Amygdala (tissue), 56 donors: Measurements from ENCODE around the gene MAP3K14.
"Not testable (repeated sequence)": the region's sequence is repeated elsewhere in the genome, so short reads cannot be mapped to it uniquely, and the experiment has no call there.

Experiments
- DNase-seq, 56 donors: peaks; one replicate each; lab custom pipeline; 2025; lab: John Stamatoyannopoulos, UW

The MAP3K14 gene

DNA sequence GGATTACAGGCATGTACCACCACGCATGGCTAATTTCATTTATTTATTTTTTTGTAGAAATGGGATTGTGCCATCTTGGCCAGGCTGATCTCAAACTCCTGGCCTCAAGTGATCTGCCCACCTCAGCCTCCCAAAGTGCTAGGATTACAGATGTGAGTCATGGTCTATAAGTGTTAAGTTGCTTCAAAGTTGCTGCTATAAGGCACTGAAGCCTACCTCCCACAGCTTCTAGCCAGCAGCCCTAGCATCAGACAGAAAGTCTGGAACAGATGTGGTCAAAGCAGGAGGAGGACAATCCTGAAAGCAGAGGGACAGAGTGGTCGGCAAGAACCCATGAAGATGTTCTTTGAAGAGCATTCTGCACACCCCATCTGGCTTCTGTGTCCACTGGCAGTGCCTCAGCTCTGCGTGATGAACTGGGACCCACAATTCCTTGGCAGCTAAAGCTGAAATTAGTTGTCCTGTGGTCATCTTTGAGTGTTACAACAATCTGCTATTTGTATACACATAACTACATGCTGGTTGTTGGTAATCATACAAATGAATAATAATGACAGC lies 11.2 kb downstream of the MAP3K14 start:
- no peak for DNase-seq

DNA sequence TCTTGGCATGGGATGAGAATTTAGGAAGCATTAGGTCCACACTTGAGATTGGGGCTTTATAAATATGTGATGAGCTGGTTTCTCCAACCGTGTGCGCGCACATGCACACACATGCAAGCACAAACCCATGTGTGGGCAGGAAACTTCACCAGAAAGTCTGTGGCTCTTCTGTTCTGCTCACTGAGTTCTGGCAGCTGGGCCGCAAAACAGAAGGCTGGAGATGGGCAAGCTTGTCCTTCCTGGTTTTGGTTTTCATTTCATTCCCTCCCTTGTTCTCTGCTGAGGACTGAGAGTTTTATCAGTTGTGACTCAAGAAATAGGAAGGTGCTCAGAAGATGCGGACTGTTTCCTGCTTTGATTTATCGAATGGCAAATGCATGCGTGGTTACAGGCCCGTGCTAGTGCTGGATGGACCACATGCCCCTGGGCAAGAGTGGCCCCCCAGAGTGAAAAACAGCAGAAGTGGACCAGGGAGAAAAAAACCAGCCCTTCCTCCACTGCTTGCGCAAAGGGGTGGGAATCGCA lies 14.1 kb downstream of the MAP3K14 start:
- peak in 8 of 56 donors; percentile 16 to 51 (median 30) for DNase-seq

DNA sequence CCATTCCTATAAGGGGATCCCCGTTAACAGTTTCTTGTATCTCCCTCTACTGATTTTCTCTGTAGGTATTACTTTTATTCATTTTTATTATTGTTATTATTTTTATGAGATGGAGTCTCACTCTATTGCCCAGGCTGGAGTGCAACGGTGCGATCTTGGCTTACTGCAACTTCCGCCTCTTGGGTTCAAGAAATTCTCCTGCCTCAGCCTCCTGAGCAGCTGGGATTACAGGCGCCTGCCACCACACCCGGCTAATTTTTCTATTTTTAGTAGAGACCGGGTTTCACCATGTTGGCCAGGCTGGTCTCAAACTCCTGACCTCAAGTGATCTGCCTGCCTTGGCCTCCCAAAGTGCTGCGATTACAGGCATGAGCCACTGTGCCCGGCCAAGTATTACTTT lies 14.6 kb downstream of the MAP3K14 start:
- not testable (repeated sequence) for DNase-seq

DNA sequence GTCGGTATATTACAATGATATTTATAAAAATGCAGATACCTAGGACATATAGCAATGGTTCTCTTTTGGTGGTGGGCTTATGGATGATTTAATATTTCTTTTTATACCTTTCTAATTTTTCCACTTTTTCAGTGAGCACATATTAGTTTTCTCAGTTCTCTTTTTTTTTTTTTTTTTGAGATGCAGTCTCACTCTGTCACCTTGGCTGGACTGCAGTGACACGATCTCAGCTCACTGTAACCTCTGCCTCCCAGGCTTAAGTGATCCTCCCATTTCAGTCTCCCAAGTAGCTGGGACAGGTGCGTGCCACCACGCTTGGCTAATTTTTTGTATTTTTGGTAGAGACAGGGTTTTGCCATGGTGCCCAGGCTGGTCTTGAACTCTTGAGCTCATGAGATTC lies 15.1 kb downstream of the MAP3K14 start:
- DNase-seq: no peak

DNA sequence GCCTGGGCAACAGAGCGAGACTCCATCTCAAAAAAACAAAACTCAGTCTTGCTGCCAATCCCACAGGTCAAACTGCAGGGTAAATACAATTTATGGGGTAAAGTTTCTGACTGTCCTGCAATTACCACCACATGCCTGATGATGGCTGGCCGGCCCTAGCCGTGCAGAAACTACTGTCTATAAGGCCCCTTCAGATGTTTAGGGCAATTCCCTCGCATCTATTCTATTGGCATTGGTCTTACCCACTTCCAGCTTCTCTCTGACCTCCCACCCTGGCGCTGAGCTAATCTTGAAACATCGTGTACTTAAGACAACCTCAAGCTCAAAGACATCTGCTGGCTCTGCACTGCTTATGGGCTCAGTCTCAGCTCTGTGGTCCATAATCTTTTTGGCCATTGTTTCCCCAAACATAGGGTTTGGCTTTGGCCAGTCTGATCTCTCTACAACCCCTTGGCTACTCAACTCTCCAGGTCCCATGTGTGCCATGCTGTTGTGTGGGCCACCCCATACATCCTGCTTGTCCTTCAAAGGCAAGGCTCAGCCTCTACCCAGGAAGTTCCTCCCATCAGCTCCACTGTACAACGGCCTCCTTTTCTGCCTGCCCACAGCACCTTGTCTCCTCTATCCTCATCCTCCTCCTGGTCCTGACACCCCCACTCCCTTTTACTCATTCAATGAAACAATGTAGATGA lies 16.6 kb downstream of the MAP3K14 start:
- no peak for DNase-seq

DNA sequence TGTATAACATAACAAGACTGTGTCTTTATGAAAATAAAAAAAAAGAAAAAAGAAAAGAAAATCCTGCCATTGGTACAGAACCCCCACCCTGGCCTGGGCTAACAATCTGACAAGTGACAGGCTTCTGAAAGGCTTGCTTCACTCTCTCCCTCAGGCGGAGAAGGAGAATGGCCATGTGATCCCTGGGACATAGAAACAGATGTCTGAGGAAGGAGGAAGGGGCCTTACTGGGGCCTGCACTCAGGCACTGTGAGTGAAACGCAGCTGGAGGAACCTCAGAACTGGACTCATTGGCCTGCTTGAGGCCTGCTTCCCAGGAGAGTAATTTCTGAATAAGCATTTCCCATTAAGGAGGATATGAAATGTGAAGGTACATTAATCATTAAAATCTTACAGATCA lies 17.5 kb downstream of the MAP3K14 start:
- DNase-seq: peak in 7 of 56 donors; percentile 13 to 46 (median 27)

DNA sequence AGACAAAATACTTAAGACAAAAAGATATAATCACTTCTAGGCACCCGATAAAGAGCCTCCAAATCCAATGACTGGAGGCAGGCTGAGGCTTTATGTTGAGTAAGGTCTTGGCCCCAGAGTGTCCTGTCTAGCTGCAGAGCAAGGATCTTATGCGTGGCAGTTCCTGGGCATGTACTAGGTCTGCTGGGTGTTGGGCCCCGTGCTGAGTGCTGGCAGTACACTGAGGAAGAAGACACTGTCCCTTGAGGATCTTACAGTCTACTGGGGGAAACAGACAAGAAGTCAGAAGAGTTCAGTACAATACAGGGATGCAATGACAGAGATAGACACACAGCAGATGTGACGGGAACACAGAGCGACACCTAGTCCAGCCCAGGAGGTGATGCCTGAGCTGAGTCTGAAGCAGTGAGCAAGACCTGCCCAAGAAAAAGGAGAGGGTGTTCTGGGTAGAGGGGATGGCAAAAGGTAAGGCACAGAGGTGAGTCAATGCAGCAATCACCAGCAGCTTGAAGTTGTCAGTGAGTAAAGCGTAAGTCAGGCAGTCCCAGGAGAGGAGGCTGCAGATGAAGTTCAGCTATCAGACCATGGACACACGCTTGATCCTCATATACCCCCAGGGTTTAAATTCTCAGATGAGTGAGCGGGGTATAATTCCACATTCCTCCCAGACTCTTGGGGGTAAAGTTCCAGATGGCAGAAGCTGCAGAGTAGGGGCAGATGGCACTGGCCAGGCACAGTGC lies 18.1 kb downstream of the MAP3K14 start:
- DNase-seq: no peak

DNA sequence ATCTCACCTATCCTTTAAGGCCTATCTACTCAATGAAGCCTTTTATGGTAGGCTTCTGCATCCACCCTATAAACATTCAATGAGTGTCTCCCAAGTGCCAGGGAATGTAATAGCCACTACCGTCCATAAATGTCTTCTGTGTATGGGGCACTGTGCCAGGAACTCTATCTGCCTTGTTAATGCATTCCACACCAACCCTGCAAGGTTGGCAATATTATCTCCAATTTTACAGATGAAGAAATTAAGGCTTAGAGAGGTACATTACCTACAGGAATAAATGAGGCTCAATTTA lies 20.0 kb downstream of the MAP3K14 start:
- no peak for DNase-seq

DNA sequence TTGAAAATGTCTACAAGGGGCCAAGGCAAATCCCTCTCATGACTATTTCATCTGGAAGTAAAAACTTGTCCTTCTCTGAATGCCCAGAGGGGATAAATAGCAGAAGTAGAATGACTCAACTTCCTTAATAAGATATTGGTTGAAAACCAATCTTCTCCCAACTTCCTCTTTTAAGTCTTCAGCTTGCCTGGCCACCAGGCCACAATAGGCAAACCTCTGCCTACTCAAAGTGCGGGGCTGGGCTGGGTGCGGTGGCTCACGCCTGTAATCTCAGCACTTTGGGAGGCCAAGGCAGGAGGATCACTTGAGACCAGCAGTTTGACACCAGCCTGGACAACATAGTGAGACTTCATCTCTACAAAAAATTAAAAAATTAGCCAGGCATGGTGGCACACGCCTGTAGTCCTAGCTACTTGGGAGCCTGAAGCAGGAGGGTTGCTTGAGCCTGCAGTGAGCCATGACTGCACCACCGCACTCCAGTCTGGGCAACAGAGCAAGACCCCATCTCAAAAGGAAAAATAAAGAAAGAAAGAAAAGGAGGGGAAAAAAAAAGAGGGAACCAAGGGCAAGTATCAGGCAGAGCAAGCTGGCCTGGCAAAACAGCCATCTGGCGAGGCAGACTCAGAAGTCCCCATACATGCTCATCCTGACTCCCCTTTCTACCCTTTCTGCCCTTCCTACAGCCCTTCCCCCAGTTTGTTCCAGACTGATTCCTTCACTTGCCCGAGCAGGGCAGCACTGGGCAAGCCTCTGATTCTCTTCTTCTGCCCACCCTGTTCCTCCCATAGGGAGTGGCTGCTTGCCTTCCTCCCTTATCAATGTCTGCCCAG lies 20.6 kb downstream of the MAP3K14 start:
- DNase-seq: no peak

DNA sequence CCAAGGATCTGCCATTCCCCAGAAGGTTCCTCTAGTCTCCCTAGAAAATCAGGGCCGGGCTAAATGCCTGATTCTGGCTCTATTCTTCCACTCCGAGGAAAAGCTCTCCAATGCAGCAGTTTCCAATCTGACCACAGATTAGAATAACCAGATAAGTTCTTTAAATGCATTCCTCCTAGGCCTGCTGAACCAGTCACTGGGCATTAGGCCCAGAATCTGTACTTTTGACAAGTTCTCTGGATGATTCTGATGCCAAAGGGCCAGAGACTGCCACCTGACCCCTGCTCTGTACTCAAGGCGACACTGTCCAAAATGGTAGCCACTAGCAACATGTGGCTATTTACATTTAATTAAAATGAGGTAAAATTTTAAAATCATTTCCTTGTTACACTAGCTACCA lies 22.3 kb downstream of the MAP3K14 start:
- peak in 5 of 56 donors; percentile 15 to 39 (median 19) for DNase-seq

DNA sequence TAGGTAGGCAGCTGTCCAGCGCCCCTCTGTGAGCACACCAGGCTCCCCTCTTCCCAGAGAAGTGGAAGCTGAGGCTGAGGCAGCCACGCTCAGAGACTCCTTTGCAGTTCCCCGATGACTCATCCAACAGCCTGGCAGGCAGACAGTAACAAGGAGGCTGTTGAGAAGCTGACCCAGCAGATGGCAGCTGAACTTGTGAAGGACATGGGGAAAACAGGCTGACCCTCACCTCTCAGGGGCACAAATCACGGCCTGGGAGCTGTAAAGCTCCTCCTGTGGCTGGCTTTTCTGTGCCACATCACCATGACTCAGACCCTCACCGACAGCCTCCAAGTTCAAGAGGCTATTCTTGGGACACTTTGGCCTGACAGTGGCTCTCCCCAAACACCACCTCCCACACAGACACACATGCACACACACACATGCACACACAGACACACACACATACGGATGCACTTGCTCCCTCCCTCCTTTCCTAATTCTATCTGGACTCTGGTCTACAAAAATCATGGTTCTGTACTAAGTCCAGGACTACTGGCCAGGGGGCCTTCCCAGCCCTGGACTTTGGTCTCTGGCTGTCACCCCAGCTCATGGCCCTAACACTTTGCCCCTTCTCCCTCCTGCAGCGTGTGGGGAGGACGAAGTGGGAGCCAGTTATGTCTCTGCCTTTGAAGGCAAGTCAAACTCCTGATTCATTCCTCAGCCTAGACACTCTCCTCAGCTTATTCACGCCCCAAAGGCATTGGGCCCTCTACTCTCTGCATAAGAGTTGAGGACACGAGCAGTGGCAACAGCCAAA lies 23.2 kb downstream of the MAP3K14 start:
- peak in 43 of 56 donors; percentile 17 to 81 (median 53) for DNase-seq

DNA sequence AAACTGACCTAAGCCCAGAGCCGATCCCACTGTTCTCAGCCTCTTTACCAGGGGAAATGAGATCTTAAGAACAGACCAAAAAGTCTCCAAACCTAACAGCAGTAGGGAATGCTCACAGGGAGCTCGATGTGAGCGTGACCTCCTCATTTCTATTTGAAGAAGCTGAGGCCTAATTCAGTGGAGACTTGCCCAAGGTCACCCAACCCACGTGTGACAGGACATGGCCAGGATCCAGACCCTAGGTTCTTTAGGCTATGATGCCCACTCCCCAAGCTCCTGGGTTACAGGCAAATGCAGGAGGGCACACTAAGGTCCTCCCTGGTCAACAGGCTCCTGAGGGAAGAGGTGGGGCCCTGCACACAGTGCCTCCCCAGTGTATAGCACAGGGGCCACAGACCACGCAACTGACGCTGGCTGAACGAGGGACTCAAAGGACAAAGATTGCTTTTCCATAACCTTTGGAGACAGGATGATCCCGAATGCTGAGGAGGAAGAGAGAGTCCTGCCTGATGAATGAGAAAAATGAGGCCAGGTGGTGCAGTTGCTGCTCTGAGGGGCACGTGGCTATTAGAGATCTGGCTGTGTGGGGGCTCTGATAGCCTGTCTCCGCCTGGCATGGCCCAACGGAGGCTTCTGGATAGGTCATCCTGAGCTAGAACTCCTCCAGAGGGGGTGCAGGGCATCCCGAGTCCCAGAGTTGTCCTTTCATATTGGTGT lies 24.0 kb downstream of the MAP3K14 start:
- DNase-seq: no peak

DNA sequence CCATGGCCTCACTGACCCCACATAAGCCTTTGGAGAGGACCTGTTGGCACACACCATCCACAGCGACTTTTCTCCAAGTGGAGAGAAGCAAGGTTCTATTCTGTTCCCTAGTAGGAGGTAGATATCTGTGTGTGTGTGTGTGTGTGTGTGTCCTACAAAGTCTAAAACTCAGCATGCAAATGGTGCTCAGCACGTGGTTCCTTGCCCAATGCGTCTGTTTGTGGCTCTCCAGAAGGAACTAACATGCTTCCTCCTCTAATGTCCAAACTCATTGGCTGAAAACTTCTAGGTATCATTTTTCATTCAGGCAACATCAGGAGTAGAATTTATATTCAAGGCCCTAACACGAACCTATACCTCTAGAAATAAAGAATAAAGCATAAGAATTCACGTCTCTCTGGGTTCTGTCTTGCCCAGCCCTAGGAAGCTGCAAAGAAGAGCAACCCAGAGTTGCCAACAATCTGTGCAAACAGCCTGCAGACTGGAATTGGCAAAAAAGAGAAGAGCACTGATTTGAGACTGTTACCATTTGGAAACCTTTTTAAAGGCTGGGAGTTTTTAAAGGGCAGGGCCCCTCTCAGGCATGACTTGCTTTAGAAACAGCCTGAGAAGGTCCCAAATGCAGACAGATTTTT lies 25.5 kb downstream of the MAP3K14 start:
- peak in 6 of 56 donors; percentile 24 to 67 (median 34) for DNase-seq

DNA sequence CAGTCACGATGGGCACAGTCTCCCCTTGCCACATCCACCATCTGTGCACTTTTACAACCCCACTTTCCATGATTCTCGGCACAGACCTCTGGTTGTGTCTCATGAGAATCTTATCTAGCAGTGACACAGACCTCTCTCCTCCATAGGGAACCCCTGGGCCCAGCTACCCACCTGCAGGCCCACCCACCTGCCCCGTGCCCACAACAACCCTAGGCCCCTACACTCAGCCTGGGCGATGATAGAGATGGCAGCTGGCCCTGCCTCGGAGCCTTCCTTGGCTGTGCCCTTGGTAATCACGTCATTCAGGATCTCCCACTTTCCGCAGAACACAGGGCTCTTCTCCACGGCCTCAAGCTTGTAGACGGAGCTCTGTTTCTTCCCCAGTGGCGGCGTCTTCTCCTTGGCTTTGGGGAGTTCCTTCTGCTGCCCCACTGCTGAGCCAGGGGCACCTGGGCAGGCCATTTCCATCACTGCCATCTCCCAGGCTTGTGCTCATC lies 26.5 kb downstream of the MAP3K14 start:
- no peak for DNase-seq

DNA sequence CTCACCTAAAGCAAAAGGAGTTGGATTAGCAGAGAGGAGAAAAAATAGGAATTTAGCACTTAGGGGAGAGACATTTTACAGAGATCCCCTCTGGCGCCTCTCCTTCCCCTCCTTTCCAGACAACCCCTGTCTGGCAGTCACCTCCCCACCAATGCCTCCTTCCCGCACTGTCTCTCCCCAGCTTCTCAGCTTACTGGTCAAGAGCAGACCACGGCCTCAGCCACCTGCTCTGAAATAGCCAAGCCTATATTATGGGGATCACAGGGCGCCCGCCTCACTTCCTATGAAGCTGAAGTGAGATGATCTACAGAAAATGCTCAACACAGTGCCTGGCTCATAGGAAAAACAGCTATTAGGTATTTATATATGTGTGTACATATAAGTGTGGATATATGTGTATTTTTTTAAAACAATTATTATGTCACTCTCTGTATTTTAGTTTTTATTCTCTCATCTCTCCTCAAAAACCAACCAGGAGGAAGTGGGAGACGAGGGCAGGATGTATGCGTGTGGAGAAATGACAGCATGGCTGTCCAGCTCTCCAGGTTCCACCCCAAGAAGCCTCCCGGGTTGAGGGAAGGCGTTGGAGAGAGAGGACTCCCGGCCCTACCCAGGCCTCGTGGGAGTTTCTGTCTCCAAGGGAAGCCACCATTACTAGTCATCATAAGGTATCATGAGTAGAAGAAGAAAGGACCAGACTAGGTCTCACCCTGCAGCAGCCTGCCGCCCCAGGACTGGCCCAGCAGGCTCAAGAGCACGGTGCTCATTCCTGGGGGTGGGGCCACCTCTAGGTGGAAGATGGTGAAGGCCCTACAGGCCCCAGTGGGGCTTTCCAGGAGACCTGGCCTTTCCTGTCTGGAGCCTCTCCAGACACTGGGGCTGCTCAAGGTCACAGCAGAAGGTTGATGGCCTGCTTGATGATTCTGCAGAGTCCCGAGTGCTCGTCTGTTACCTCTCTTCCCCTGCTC lies 27.2 kb downstream of the MAP3K14 start:
- no peak for DNase-seq

DNA sequence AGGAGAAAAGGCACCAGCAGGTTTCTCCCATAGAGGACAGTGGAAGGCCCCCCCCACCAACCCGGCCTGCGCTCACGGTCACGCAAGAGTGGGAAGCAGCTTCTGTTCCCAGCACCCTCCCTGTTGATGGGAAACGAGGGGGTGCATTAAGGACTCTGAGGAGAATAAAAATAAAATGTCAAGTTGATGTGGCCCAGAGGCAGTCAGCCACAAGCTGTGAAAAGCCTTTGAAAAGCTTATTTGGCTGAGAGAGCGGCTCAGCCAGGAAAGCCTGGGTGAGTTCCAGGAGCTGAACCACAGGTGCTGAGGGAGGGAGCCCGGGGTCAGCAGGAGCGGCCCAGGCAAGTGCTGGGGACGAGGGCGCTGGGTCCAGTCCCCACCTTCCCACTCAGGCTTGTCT lies 28.0 kb downstream of the MAP3K14 start:
- peak in 27 of 56 donors; percentile 17 to 67 (median 42) for DNase-seq
